Left hindlimb (tissue), 1 donor: ENCODE results near the gene ZNF407.

Source experiments
- DNase-seq: peaks from one replicate; pipeline ENCODE4 v3.0.0-alpha.2; 2018

ZNF407 gene

GRCh38 chr18:74734013-74734444 lies 136.4 kb downstream of the ZNF407 start:
- no peak for DNase-seq

DNA sequence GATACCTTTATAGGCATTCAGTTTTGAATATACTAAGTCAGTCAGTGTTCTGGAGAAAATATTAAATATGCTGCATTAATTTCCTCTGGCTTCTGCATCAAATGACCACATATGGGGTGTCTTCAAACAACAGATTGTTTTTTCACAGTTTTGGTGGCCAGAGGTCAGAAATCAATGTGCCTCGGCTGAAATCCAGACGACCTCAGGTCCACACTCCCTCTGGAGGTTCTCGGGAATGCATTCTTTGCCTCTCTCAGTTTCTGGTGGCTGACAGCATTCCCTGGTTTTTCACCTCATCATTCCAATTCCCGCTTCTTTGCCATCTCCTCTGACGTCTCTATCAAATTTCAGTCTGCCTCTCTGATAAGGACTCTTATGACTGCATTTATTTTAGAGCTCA lies 142.3 kb downstream of the ZNF407 start:
- DNase-seq, result no peak

DNA sequence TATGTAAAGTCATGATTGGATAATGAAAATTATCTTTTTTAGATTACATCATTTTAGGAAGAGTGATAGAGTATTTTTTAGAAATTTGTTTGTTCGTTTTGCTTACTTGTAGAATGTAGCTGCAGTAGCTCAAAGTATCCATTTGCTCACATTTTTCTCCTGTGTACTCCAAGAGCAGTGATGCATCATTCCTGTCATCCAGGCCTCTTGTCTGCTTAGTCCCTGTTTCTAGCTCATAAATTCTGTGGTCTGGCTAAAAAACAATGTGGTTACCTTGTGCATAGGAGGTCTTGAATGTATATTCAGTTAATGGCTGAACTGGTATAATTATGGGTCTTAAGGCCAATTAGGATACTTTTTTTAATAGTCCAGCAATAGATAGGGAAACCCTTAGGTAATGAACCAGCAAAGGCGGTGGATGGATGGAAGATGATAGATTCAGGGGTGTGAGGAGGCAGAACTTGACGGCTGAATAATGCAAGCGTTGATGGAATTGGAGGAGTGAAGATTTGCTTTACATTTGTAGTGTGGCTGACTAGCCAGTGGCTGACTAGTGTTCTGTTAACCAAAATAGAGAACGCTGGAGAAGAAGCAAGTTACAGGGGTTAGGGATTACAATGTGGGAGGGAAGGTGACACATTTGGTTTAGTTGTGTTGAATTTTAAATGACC lies 145.0 kb downstream of the ZNF407 start:
- DNase-seq, result no peak

GRCh38 chr18:74745633-74746403 lies 148.1 kb downstream of the ZNF407 start:
- DNase-seq, result no peak

- DNase-seq, result no peak
Observed at GRCh38 chr18:74748809-74749208, 151.1 kb downstream of the ZNF407 start.

- DNase-seq, result no peak
Observed at GRCh38 chr18:74758995-74759394, 161.3 kb downstream of the ZNF407 start.

- no peak for DNase-seq
Observed at GRCh38 chr18:74760026-74760425, 162.4 kb downstream of the ZNF407 start.

DNA sequence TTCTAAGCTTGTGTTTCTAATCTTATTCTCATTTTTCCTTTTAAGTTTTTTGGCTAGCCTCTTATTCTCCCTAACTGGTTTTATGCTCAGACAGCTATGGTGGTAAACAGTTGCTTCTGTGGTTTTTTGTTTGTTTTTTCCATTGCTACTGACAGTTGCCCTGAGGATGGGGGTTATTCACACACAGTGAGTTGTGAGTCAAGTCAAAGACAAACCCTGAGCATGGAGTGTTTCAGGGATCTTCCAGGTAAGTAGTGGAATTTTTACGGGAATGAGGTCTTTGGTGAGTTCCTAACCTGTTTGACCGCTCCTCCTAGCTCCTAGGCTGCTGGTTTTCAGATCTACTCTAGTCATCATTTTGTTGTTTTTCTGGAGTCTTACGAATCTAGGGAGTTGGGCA lies 162.8 kb downstream of the ZNF407 start:
- DNase-seq, result no peak

- no peak for DNase-seq
Observed at GRCh38 chr18:74766251-74766650, 168.6 kb downstream of the ZNF407 start.

DNA sequence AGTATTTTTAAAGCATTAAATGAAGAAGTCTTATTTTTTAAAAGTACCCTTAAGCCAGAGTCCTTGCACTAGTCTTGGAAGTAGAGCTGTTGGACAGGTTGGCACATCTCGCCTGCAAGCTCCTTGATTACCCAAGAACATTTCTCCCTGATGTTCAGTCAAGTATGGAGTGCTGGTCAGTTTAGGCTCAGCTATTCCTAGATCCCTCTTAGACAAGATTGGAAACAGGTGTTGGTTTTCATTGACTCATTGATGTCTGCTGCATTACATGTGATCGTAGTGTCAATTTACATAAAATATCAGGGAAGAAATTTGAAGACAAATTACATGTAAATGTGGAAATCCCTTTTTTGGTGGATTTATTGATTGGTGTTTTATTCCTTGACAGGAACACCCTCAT lies 170.4 kb downstream of the ZNF407 start:
- no peak for DNase-seq

- DNase-seq, result no peak
Observed at GRCh38 chr18:74773171-74773624, 175.5 kb downstream of the ZNF407 start.

- no peak for DNase-seq
Observed at GRCh38 chr18:74774486-74774885, 176.8 kb downstream of the ZNF407 start.

- DNase-seq, result no peak
Observed at GRCh38 chr18:74775239-74775638, 177.6 kb downstream of the ZNF407 start.

- DNase-seq, result no peak
Observed at GRCh38 chr18:74778191-74778847, 180.6 kb downstream of the ZNF407 start.

GRCh38 chr18:74784752-74785151 lies 187.1 kb downstream of the ZNF407 start:
- no peak for DNase-seq

DNA sequence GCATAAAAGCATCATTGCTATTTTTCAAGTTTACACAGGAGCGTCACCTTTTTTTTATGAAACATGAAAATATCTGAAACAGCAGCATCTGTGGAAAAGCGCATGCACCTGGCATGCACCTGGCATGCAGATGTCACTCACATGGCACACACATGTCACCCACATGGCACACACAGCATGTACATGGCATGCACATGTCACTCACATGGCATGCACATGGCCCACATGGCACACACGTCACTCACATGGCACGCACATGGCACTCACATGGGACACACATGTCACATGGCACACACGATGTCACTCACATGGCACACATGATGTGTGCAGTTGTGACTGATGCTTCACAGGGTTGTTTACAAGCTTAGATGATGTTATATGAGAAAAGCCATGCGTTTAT lies 188.0 kb downstream of the ZNF407 start:
- no peak for DNase-seq

GRCh38 chr18:74788657-74789056 lies 191.0 kb downstream of the ZNF407 start:
- no peak for DNase-seq

DNA sequence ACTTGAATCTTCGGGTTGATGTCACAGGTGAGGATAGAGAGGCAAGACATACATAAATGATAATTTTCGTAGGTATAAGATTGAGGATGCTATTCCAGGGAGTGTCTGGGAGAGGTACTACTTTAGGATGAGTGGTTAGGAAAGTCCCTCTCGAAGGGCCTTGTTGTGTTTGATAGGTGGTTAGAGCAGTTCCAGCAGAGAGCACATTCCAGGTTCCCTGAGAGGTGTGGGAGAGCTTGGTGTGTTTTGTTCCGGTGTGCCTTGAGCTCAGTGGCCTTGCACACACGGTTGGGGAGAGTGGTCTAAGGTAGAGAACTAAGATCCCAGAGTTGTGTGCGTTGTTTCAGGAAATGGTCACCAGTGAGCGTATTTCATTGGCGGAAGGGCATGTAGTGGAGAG lies 191.4 kb downstream of the ZNF407 start:
- no peak for DNase-seq

DNA sequence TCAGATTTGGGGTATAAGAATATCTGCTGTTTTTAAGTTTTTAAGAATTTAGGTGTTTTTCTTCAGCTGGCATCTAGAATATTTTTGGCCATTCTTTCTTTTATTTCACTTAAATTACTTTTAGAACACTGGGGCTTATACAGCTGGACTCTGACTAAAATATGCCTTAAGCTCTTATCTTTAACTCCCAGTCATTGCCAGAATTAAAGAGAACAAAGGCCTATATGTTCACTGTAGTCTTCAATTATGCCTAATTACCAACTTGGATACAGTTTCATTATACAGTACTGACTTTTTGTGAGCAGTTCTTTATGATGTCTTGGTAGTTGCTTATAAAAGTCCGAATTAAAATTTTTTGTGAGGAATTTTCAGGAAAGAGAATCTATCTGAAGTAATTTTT lies 192.8 kb downstream of the ZNF407 start:
- DNase-seq, result no peak

- no peak for DNase-seq
Observed at GRCh38 chr18:74791501-74792194, 194.0 kb downstream of the ZNF407 start.

GRCh38 chr18:74793746-74794145 lies 196.1 kb downstream of the ZNF407 start:
- no peak for DNase-seq

GRCh38 chr18:74795751-74796150 lies 198.1 kb downstream of the ZNF407 start:
- DNase-seq, result no peak

DNA sequence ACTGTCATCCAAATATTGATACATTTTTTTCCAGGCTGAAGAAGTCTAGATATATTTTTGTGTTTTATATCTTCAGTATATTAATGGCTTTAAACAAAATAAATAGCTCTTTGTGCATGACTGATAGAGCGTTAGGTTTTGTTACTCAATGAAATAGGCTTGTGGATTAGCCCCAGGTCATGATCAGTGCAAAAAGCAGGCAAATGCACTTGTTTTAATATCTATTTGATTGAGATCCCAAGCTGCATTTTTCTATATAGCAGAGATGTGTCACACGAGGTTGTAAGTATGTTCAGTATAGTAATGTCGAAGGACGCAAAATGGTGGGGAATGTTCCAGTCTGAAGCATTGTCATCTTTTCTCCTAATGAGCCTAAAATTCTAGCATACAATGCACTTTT lies 198.5 kb downstream of the ZNF407 start:
- no peak for DNase-seq
